Upper lobe of left lung (tissue), 4 donors: ENCODE results near the gene SMAD7.

Source experiments
- POLR2A ChIP-seq, 4 donors: fragments of 450-650 bp; IDR thresholded peaks; one replicate each; pipeline ENCODE4 v1.5.1; 2016 to 2017; ENCODE audit warnings: antibody characterized with exemption in 4 of 4, mild to moderate bottlenecking in 2 of 4
- TF ChIP-seq, protein P1 (sequence below), 6 experiments: fragments of 450-650 bp in 4 of 6; fragments of 200-600 bp in 2 of 6; sonication (generic) in 2 of 6; IDR thresholded peaks; one replicate each; pipeline ENCODE4 v1.5.1; 2016 to 2019; ENCODE audit warnings: antibody characterized with exemption in 6 of 6

- TF ChIP-seq, protein P1, sequence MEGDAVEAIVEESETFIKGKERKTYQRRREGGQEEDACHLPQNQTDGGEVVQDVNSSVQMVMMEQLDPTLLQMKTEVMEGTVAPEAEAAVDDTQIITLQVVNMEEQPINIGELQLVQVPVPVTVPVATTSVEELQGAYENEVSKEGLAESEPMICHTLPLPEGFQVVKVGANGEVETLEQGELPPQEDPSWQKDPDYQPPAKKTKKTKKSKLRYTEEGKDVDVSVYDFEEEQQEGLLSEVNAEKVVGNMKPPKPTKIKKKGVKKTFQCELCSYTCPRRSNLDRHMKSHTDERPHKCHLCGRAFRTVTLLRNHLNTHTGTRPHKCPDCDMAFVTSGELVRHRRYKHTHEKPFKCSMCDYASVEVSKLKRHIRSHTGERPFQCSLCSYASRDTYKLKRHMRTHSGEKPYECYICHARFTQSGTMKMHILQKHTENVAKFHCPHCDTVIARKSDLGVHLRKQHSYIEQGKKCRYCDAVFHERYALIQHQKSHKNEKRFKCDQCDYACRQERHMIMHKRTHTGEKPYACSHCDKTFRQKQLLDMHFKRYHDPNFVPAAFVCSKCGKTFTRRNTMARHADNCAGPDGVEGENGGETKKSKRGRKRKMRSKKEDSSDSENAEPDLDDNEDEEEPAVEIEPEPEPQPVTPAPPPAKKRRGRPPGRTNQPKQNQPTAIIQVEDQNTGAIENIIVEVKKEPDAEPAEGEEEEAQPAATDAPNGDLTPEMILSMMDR (IDR thresholded peaks at IDR 0.05): no peak
- no peak for TF ChIP-seq POLR2A (IDR thresholded peaks at IDR 0.05)
These were observed 48.5 kb downstream of the SMAD7 start for GRCh38 chr18:48902023-48902855.
